NB4 (cell line): ENCODE measurements around the gene SERPINH1.

Experiments used
- CTCF ChIP-seq: IDR thresholded peaks from one replicate; pipeline ENCODE4 v1.5.1; 2012; ENCODE audit warnings: low read depth, low read length
- MYC ChIP-seq: IDR thresholded peaks from 2 replicates; pipeline ENCODE4 v1.6.1; 2011; ENCODE audit warnings: low read depth, low read length

- TF ChIP-seq CTCF (peak; percentile 35), MYC (no peak)
These were observed 36.4 kb upstream of the SERPINH1 start, which contains the start of gene GDPD5 for GRCh38 chr11:75525433-75526191.
